H1 (cell line): Measurements from ENCODE around the gene PLD2. TPM values are rescaled to one million over a fixed set of nuclear protein-coding genes. Genes with fewer than 3 reads are reported as not detected.
A peak's percentile ranks its signal among the peaks of the same experiment; 100 is the strongest.

Source experiments
- CTCF ChIA-PET: fragments of 300-600 bp; sonication (Branson Sonifier 250); formaldehyde crosslinking; loops from one replicate; lab custom pipeline; 2021; ENCODE audit not compliant: partially characterized antibody; lab: Charles Lee
- POLR2A ChIA-PET: fragments of 300-600 bp; sonication (Branson Sonifier 250); formaldehyde crosslinking; loops from one replicate; lab custom pipeline; 2021; ENCODE audit warnings: inconsistent platforms; ENCODE audit not compliant: partially characterized antibody; lab: Charles Lee
- DNase-seq, 2 experiments: peaks; one replicate each; pipeline versions ENCODE4 v3.0.0 to v3.0.0-alpha.2; 2010 to 2022; ENCODE audit warnings: low spot score in 2 of 2, low read depth in 1 of 2, mixed read lengths in 1 of 2
- FAIRE-seq: peaks from 2 replicates; lab custom pipeline; 2011; peaks lifted over from hg19 to GRCh38; lab: Jason Lieb, UNC
- H2AFZ ChIP-seq: 2 replicates; pipeline ENCODE4 v1.8.1; 2012; ENCODE audit warnings: low read length, inconsistent platforms
- H2AK5ac ChIP-seq: 2 replicates; pipeline ENCODE4 v1.6.1; 2013; ENCODE audit warnings: low read depth, low read length
- H2BK120ac ChIP-seq: replicated peaks from 2 replicates; pipeline ENCODE3; 2013; ENCODE audit warnings: low read depth, low read length, inconsistent platforms
- H2BK12ac ChIP-seq: 2 replicates; pipeline ENCODE4 v1.6.1; 2013; ENCODE audit warnings: low read depth, low read length
- H2BK15ac ChIP-seq: 2 replicates; pipeline ENCODE4 v1.6.1; 2013; ENCODE audit warnings: low read length
- H2BK20ac ChIP-seq: 2 replicates; pipeline ENCODE4 v1.6.1; 2013; ENCODE audit warnings: low read length
- H2BK5ac ChIP-seq: 2 replicates; pipeline ENCODE4 v1.6.1; 2013; ENCODE audit warnings: low read depth, low read length
- H3K14ac ChIP-seq: 2 replicates; pipeline ENCODE4 v1.6.1; 2013; ENCODE audit warnings: inconsistent platforms; ENCODE audit not compliant: insufficient read length
- H3K18ac ChIP-seq: 2 replicates; pipeline ENCODE4 v1.6.1; 2013; ENCODE audit warnings: low read length; ENCODE audit errors: extremely low read depth
- H3K23ac ChIP-seq: 2 replicates; pipeline ENCODE4 v1.6.1; 2013; ENCODE audit warnings: inconsistent platforms; ENCODE audit not compliant: insufficient read length
- H3K23me2 ChIP-seq: 2 replicates; pipeline ENCODE4 v1.6.1; 2013; ENCODE audit warnings: low read depth, low read length
- H3K27ac ChIP-seq: 2 replicates; pipeline ENCODE4 v1.6.1; 2011; ENCODE audit warnings: low read depth, low read length, inconsistent platforms
- H3K27me3 ChIP-seq, 4 experiments: replicated peaks in 1 of 4; 1 replicate in 1 of 4; 2 replicates in 3 of 4; pipeline versions ENCODE4 v1.6.1 to v1.8.1; 2011 to 2013; ENCODE audit warnings: low read length in 3 of 4, mild to moderate bottlenecking in 3 of 4, inconsistent platforms in 2 of 4, mixed read lengths in 2 of 4, moderate library complexity in 1 of 4; ENCODE audit not compliant: control insufficient read depth in 3 of 4, insufficient read depth in 3 of 4; ENCODE audit errors: extremely low read depth in 1 of 4
- H3K36me3 ChIP-seq, 4 experiments: 2 replicates each; pipeline versions ENCODE4 v1.6.1 to v1.8.1; 2011 to 2013; ENCODE audit warnings: mild to moderate bottlenecking in 4 of 4, low read length in 3 of 4, moderate library complexity in 2 of 4, control low read depth in 1 of 4, inconsistent platforms in 1 of 4; ENCODE audit not compliant: insufficient read depth in 4 of 4, control insufficient read depth in 2 of 4
- H3K4ac ChIP-seq: replicated peaks from 2 replicates; pipeline ENCODE3; 2013; ENCODE audit warnings: low read length, low read depth, mixed read lengths, inconsistent platforms; ENCODE audit not compliant: insufficient read length
- H3K4me1 ChIP-seq, 4 experiments: replicated peaks in 1 of 4; 1 replicate in 1 of 4; 2 replicates in 3 of 4; pipeline versions ENCODE4 v1.6.1 to v1.8.1; 2011 to 2013; ENCODE audit warnings: low read length in 3 of 4, inconsistent platforms in 2 of 4, mixed read lengths in 1 of 4; ENCODE audit not compliant: insufficient read depth in 4 of 4, control insufficient read depth in 3 of 4
- H3K4me2 ChIP-seq, 2 experiments: 2 replicates each; pipeline versions ENCODE4 v1.6.1 to v1.8.1; 2011 to 2013; ENCODE audit warnings: low read depth in 2 of 2, low read length in 2 of 2, control low read depth in 1 of 2, inconsistent platforms in 1 of 2, mild to moderate bottlenecking in 1 of 2; ENCODE audit not compliant: insufficient read depth in 1 of 2
- H3K4me3 ChIP-seq, 4 experiments: fragments of 200-600, 300-600 bp in 1 of 4; sonication (generic), shearing (Covaris generic), sonication (Bioruptor Twin) in 1 of 4; 2 replicates each; pipeline versions ENCODE4 v1.5.1 to v1.8.1; 2011 to 2016; ENCODE audit warnings: low read length in 4 of 4, low read depth in 3 of 4, control low read depth in 2 of 4, inconsistent platforms in 2 of 4, mild to moderate bottlenecking in 2 of 4, mixed read lengths in 1 of 4, moderate library complexity in 1 of 4; ENCODE audit not compliant: insufficient read depth in 2 of 4; ENCODE audit errors: extremely low read depth in 1 of 4
- H3K56ac ChIP-seq: replicated peaks from 2 replicates; pipeline ENCODE3; 2013; ENCODE audit warnings: low read depth, mild to moderate bottlenecking, mixed read lengths, low read length, inconsistent platforms; ENCODE audit not compliant: insufficient read length
- H3K79me1 ChIP-seq: 2 replicates; pipeline ENCODE4 v1.6.1; 2013; ENCODE audit warnings: low read depth, low read length, control low read depth
- H3K79me2 ChIP-seq, 2 experiments: 2 replicates each; pipeline versions ENCODE4 v1.6.1 to v1.8.1; 2012 to 2013; ENCODE audit warnings: low read length in 2 of 2, mild to moderate bottlenecking in 2 of 2, inconsistent platforms in 1 of 2; ENCODE audit not compliant: insufficient read depth in 2 of 2, control insufficient read depth in 1 of 2
- H3K9ac ChIP-seq, 4 experiments: replicated peaks in 1 of 4; 1 replicate in 1 of 4; 2 replicates in 3 of 4; pipeline versions ENCODE4 v1.6.1 to v1.8.1; 2011 to 2013; ENCODE audit warnings: low read depth in 3 of 4, low read length in 3 of 4, control low read depth in 2 of 4, mild to moderate bottlenecking in 2 of 4, moderate library complexity in 2 of 4, inconsistent platforms in 1 of 4; ENCODE audit errors: extremely low read depth in 1 of 4
- H3K9me3 ChIP-seq, 2 experiments: 2 replicates each; pipeline versions ENCODE4 v1.6.1 to v1.8.1; 2012 to 2013; ENCODE audit warnings: mild to moderate bottlenecking in 2 of 2, moderate library complexity in 2 of 2, control low read depth in 1 of 2, inconsistent platforms in 1 of 2, low read depth in 1 of 2, low read length in 1 of 2, mixed read lengths in 1 of 2; ENCODE audit not compliant: insufficient read depth in 2 of 2
- H4K20me1 ChIP-seq, 2 experiments: replicated peaks in 1 of 2; 2 replicates each; pipeline versions ENCODE3 to v1.8.1; 2011 to 2013; ENCODE audit warnings: inconsistent platforms in 2 of 2, low read length in 2 of 2, mild to moderate bottlenecking in 1 of 2; ENCODE audit not compliant: insufficient read depth in 2 of 2, control insufficient read depth in 1 of 2
- H4K5ac ChIP-seq: 2 replicates; pipeline ENCODE4 v1.6.1; 2013; ENCODE audit warnings: low read length, low read depth, mixed read lengths, inconsistent platforms; ENCODE audit not compliant: insufficient read length
- H4K8ac ChIP-seq: 2 replicates; pipeline ENCODE4 v1.8.0; 2013; ENCODE audit warnings: mild to moderate bottlenecking, moderate library complexity, low read length, inconsistent platforms; ENCODE audit not compliant: insufficient read depth; ENCODE audit errors: extremely low read depth
- H4K91ac ChIP-seq: replicated peaks from 2 replicates; pipeline ENCODE3; 2013; ENCODE audit warnings: low read length, mixed read lengths, inconsistent platforms; ENCODE audit not compliant: insufficient read length
- ASH2L ChIP-seq: fragments of 200-600, 300-600 bp; sonication (generic); IDR thresholded peaks from one replicate; pipeline ENCODE4 v1.7.1; 2017; ENCODE audit warnings: low read length
- CBX5 ChIP-seq: fragments of 300-800, 300-1000 bp; sonication (generic); IDR thresholded peaks from 2 replicates; pipeline ENCODE4 v1.7.1; 2016; ENCODE audit warnings: antibody characterized with exemption, low read length, low read depth
- CTBP2 ChIP-seq: IDR thresholded peaks from 2 replicates; pipeline ENCODE4 v1.7.0; 2011; ENCODE audit warnings: borderline replicate concordance, mild to moderate bottlenecking, moderate library complexity, mixed read lengths, low read length; ENCODE audit not compliant: insufficient read depth, insufficient read length
- CTCF ChIP-seq, 3 experiments: IDR thresholded peaks; 1 replicate in 2 of 3; 2 replicates in 1 of 3; pipeline versions ENCODE4 v1.5.1 to v1.6.1; 2011; ENCODE audit warnings: low read length in 3 of 3, mild to moderate bottlenecking in 3 of 3, inconsistent platforms in 2 of 3, low read depth in 1 of 3, moderate library complexity in 1 of 3; ENCODE audit not compliant: insufficient read depth in 1 of 3; ENCODE audit errors: control extremely low read depth in 1 of 3
- FOSL1 ChIP-seq: IDR thresholded peaks from 2 replicates; pipeline ENCODE4 v1.6.1; 2011; ENCODE audit warnings: mild to moderate bottlenecking, low read depth, low read length, moderate library complexity; ENCODE audit not compliant: insufficient read depth
- SIX5 ChIP-seq: IDR thresholded peaks from 2 replicates; pipeline ENCODE4 v1.6.1; 2011; ENCODE audit warnings: mild to moderate bottlenecking, low read depth, low read length
- SP2 ChIP-seq: IDR thresholded peaks from 2 replicates; pipeline ENCODE4 v1.6.1; 2012; ENCODE audit warnings: mild to moderate bottlenecking, low read length, inconsistent platforms
- TCF12 ChIP-seq: IDR thresholded peaks from 2 replicates; pipeline ENCODE4 v1.6.1; 2011; ENCODE audit warnings: low read depth, mild to moderate bottlenecking, low read length
- WGBS, 2 experiments: shearing (Covaris generic) in 1 of 2; methylation state at CpG; one replicate each; pipeline versions ENCODE4 v1.1.6 to v1.1.7; 2013 to 2015; ENCODE audit warnings: low lambda C conversion rate in 2 of 2, mixed read lengths in 2 of 2, inconsistent platforms in 1 of 2, low coverage in 1 of 2, missing lambda C conversion rate in 1 of 2; ENCODE audit not compliant: insufficient replicate concordance in 2 of 2, insufficient coverage in 1 of 2, insufficient read length in 1 of 2; ENCODE audit errors: extremely low coverage in 1 of 2, missing lambda C conversion rate in 1 of 2; 5-methylcytosine and 5-hydroxymethylcytosine counted together
- polyA plus RNA-seq, 7 experiments: library from polyadenylated mRNA; depleted of rRNA in 3 of 7; stranded (reverse) in 5 of 7; unstranded in 2 of 7; fragments of >200 nt in 5 of 7; fragments of 200-250 nt in 2 of 7; gene quantifications; 1 replicate in 5 of 7; 2 replicates in 1 of 7; 4 replicates in 1 of 7; pipeline versions ENCODE4 v1.2.1 to v1.2.3, GENCODE V29; 2011 to 2013; ENCODE audit warnings: missing spikeins in 2 of 7, mixed read lengths in 2 of 7
- total RNA-seq: library from RNA; stranded (reverse); fragmentation: NEBNext Ultra II Directional; extraction: Animal tissue kit (Norgen Biotek cat#: 25700); gene quantifications from 2 replicates; pipeline ENCODE4 v1.2.1, GENCODE V29; 2021
- TF ChIP-seq, protein P1 (sequence below): IDR thresholded peaks from 2 replicates; pipeline ENCODE4 v1.6.1; 2011; ENCODE audit warnings: low read length, improper control_type of control experiment

PLD2 gene
- total and polyA plus RNA-seq, 2 of the 8 experiments (the other 6 are each of a cell fraction or from before 2014, with no cell fraction given) = 44.3 to 48.4 TPM

DNA sequence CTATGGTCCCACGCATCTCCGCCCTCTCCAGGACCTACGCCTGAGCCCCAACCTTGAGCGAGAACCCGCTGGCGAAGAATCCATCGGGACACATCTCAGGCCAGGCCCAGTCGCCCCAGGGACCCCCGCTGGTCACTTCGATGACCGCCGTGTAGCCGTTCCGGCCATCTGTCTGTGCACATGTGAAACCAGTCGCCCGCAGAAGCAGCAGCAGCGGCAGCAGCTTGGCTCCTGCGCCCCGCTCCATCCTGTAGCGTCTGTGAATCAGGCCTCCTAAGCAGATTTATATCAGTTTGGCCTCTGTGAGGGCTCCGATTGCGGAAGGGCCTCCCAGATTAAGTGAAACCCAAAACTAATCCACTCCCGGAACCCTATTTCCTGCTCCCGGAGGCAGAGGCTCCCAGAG is 20.8 kb upstream of the PLD2 start, which contains the start of gene VMO1:
Gene VMO1, minus strand, starts transcription at position 259 of the 406 bp plus-strand sequence. Its CDS starts 12 bp downstream, at position 247.
- Histone ChIP-seq H3K79me2 (no peaks in the 10 kb centered on the region), H3K4me3 (no peak within 1 kb of the TSS), H3K14ac (no peak within 1 kb of the TSS), H3K79me1 (no peaks in the 10 kb centered on the region), H3K56ac (no peak within 1 kb of the TSS), H2BK12ac (peak within 1 kb of the TSS; percentile 97), H3K9me3 (no peaks in the 10 kb centered on the region), H2BK120ac (no peak within 1 kb of the TSS), H3K23ac (no peak within 1 kb of the TSS), H2BK5ac (no peak within 1 kb of the TSS)
- TF ChIP-seq CTBP2 (no peak), SIX5 (no peak), SP2 (no peak), ASH2L (no peak), CTCF (IDR thresholded peaks at IDR 0.05; ENCODE audit: control extremely low read depth in 1 of 3, insufficient read depth in 1 of 3, low read depth in 1 of 3, low read length in 3 of 3) (no peak), TCF12 (no peak), FOSL1 (no peak), CBX5 (no peak)
- TF ChIP-seq, protein P1, sequence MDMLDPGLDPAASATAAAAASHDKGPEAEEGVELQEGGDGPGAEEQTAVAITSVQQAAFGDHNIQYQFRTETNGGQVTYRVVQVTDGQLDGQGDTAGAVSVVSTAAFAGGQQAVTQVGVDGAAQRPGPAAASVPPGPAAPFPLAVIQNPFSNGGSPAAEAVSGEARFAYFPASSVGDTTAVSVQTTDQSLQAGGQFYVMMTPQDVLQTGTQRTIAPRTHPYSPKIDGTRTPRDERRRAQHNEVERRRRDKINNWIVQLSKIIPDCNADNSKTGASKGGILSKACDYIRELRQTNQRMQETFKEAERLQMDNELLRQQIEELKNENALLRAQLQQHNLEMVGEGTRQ = no peak
- TF ChIP-seq, all 59 proteins: peak for 0
- H2AK5ac ChIP-seq = no peak within 1 kb of the TSS; the same call in 1 of the 2 replicates
- H4K8ac ChIP-seq = peak within 1 kb of the TSS; percentile 11; the same call in 1 of the 2 replicates
- H3K27me3 ChIP-seq = peaks cover 3 to 29% (median 18%) of the 10 kb centered on the region in 4 experiments; a peak in 6 of 7 replicates
- no peak within 1 kb of the TSS for H3K27ac ChIP-seq
- H4K20me1 ChIP-seq = peaks cover 0 to 2% of the 10 kb centered on the region in 2 experiments
- peak within 1 kb of the TSS; percentile 72; the same call in 1 of the 2 replicates for H2BK15ac ChIP-seq
- H2BK20ac ChIP-seq = no peak within 1 kb of the TSS
- CTCF ChIA-PET = interaction anchor here (0.7 to 4.8 kb wide), 12 partner anchors 8 to 119 kb away, joined by 3 to 27 read pairs (median 4); no protein-coding TSS in a partner anchor
- POLR2A ChIA-PET = interaction anchor here (1.3 to 1.6 kb wide), 2 partner anchors 14 to 123 kb away, joined by 3 to 5 read pairs; partner anchors contain the start of gene TM4SF5
- H3K4me2 ChIP-seq = no peak within 1 kb of the TSS
- DNase-seq (no peak), FAIRE-seq (no peak)
- no peak within 1 kb of the TSS for H4K5ac ChIP-seq
- H4K91ac ChIP-seq = no peak within 1 kb of the TSS
- H3K23me2 ChIP-seq = peaks cover 17% of the 10 kb centered on the region
- no peak within 1 kb of the TSS; the same call in 1 of the 2 replicates for H3K18ac ChIP-seq
- H3K4me1 ChIP-seq = peaks cover 0 to 15% (median 8%) of the 10 kb centered on the region in 4 experiments; a peak in 5 of 7 replicates
- WGBS, 2 experiments = 91% methylated on average over 24 of the region's 24 CpGs; no CpG with 5 or more reads in 1 of the 2 experiments
- H3K4ac ChIP-seq = no peak within 1 kb of the TSS
- no peak within 1 kb of the TSS for H2AFZ ChIP-seq
- no peak within 1 kb of the TSS for H3K9ac ChIP-seq
- H3K36me3 ChIP-seq = no peaks in the 10 kb centered on the region
